Hematopoietic multipotent progenitor cell (in vitro differentiated cells): ENCODE data around the gene FTSJ1. TPM values are rescaled to one million over a fixed set of nuclear protein-coding genes. Genes with fewer than 3 reads are reported as not detected.
"Not testable (repeated sequence)": the region's sequence is repeated elsewhere in the genome, so short reads cannot be mapped to it uniquely, and the experiment has no call there.

Experiments used
- DNase-seq, 3 donors: peaks; one replicate each; pipeline ENCODE4 v3.0.0-alpha.2; 2011 to 2015; ENCODE audit warnings: low read depth in 2 of 3, low spot score in 2 of 3
- total RNA-seq: library from RNA; depleted of rRNA; stranded (reverse); fragments of >200 nt; gene quantifications from one replicate; pipeline ENCODE4 v1.2.3, GENCODE V29; 2012

Gene FTSJ1, protein sequence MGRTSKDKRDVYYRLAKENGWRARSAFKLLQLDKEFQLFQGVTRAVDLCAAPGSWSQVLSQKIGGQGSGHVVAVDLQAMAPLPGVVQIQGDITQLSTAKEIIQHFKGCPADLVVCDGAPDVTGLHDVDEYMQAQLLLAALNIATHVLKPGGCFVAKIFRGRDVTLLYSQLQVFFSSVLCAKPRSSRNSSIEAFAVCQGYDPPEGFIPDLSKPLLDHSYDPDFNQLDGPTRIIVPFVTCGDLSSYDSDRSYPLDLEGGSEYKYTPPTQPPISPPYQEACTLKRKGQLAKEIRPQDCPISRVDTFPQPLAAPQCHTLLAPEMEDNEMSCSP
- total RNA-seq, result 69.2 TPM

DNA sequence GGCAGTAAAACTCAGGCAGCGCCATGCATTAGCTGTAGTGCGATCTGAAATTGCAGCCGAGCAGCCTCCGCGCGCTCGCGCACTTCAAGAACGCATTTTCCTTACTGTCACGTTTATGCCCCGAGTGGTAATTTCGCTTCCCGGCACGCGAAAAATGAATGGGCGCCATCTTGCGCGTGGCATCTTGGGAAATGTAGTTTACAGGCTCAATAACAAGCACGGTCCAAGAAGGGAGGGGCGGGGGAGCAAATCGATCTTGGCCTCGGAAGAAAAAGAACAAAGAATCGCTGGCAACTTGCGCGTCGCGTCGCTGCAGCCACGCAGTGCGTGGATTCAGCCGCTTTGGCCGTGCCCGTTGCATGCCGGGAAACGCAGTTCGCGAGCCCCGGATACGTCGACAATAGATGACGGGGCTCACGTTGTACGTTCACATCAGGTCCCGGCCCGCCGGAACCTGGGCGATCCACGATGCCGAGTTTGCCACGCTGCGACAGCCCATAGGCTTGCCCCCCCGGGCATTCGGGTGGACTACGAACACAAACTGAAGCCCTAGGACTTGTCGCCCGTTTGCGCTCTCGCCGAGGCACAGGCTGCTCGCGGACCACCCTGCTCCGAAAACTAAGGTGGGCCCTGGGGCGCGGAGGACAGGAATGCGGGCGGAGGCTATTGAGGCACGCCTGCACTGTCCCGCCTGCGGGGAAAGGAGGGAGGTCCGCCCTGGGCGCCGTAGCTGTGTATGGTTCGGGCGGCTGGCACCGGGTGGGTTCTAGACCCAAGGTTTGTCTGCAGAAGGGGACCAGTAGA is at the start of gene FTSJ1:
TSS of gene FTSJ1 (plus strand) at position 426 of the 804 bp plus-strand sequence. CDS start 1,849 bp downstream, outside the sequence.
- DNase-seq, result peak; percentile 72 to 92 (median 88)

GRCh38 chrX:48427027-48427716 is 48.8 kb upstream of the FTSJ1 start:
- DNase-seq, result not testable (repeated sequence)

- not testable (repeated sequence) for DNase-seq
These were observed 46.4 kb upstream of the FTSJ1 start for GRCh38 chrX:48429606-48430005.

- not testable (repeated sequence) for DNase-seq
These were observed 45.8 kb upstream of the FTSJ1 start for GRCh38 chrX:48430166-48430565.

DNA sequence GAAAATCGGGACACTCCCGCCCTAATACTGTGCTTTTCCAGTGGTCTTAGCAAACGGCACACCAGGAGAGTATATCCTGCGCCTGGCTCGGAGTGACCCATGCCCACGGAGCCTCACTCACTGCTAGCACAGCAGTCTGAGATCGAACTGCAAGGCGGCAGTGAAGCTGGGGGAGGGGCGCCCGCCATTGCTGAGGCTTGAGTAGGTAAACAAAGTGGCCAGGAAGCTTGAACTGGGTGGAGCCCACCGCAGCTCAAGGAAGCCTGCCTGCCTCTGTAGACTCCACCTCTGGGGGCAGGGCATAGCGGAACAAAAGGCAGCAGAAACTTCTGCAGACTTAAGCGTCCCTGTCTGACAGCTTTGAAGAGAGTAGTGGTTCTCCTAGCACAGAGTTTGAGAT is 42.3 kb upstream of the FTSJ1 start:
- not testable (repeated sequence) for DNase-seq

DNA sequence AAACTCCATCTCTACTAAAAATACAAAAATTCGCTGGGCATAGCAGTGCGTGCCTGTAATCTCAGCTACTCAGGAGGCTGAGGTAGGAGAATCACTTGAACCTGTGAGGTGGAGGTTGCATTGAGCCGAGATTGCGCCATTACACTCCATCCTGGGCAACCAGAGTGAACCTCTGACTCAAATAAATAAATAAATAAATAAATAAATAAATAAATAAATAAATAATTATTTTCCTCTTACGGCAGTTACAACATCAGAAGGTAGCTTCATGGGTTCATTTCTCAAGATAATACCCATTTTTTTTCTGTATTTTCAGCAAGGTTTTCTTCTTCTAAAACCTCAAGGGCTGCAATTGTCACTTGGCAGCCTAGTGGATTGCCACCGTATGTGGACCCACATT is 28.8 kb upstream of the FTSJ1 start:
- not testable (repeated sequence) for DNase-seq

GRCh38 chrX:48450076-48450475 is 25.9 kb upstream of the FTSJ1 start:
- no peak for DNase-seq

DNA sequence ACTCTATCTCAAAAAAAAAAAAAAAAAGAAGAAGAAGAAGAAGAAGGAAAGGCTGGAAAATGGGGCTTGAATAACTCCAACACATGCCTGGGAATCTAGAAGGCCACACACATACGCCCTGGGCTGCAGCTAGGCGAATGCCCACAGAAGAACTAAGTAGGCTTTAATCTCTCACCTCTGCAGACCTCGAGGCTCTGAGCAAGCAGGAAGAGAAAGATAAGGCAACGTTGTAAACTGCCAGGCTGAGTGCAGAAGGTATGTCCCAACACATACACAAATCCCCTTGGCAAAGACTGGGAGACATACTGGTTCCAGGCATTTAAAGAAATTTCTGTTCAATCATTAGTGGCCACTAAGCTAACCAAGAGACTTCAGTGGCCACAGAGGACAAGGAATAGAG is 24.3 kb upstream of the FTSJ1 start:
- no peak for DNase-seq

DNA sequence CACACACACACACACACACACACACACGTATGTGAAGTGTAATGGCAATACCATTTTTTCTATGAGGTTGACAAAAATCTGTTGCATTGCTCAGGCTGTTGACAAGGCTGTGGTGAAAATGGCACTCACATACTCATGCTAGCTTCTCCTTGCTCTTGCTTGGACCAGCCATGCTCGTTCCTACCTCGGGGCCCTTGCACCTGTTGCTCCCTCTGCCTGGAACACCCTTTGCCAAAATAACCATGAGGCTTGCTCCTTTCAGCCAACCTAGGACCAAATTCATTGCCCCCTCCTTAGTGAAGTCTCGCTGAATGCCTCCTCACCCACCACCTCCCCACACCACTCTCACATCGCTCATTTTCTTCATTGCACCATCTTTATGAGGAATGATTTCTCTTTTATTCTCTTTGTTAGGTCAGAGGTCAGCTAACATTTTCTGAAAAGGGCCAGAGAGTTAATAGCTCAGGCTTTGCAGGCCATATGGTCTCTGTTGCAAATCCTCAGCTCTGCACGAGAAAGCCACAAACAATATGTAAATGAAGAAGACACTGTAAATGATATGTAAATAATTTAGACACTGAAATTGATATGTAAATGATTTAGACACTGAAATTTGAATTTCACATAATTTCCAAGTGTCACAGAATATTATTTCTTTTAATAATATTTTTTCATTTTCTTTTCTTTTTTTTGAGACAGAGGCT is 19.2 kb upstream of the FTSJ1 start:
- DNase-seq, result no peak

GRCh38 chrX:48458711-48459110 is 17.3 kb upstream of the FTSJ1 start:
- DNase-seq, result no peak

DNA sequence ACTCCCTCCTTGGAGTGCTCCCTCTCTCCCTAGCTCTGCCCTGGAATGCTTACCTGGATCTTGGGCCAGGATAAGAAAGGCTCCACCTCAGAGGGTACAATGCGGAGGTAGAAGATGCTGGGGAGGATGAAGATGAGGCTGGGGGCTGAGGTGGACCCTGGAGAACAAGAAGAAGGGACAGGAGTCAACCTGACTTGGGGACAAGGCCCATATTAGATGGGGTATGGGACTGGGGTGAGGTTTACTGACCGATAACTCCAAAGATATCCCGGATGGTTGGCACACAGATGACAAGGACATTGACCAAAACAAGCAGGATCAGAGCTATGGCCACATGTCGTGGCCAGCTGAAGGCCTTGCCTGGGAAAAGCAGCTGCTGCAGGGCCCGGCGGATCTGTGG is 16.5 kb upstream of the FTSJ1 start:
- DNase-seq, result no peak

GRCh38 chrX:48460031-48460430 is 16.0 kb upstream of the FTSJ1 start:
- DNase-seq, result no peak

DNA sequence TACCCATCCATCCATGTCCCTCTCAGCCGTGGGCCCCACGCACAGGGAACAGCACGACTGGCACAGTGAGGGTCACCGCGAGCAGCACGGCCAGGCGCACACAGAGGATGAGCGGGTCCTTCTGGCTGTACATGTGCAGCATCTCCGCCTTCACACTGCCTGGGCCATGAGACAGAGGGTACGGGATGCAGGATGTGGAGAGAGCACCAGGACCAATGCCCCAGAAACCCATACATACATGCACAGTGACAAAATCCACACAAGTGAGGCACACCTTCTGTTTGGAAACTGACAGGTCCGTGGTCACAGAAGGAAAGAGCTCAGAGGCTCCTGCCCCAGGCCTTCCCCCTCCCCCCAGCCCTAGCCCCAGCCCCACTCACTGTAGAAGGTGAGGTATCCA is 15.4 kb upstream of the FTSJ1 start:
- DNase-seq, result no peak

GRCh38 chrX:48461830-48462229 is 14.2 kb upstream of the FTSJ1 start:
- no peak for DNase-seq

GRCh38 chrX:48465336-48465933 is 10.6 kb upstream of the FTSJ1 start:
- no peak for DNase-seq

DNA sequence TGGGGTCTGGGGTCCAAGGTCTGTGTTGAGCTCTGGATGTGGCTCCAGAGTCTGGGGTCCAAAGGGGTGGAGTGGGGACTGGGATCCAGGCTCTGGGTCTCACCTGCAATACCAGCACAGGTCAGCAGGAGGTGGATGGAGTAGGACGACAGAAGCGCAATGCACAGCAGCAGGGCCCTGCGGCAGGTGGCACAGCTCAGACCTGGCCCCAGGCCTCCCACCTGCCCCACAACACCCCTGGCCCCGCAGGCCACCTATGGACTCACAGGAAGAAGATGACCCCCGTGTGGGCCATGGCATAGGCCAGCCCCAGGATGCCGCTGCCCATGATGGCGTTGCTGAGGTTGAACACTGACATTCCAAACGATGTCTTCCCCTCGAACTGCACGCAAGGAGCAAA is 9.3 kb upstream of the FTSJ1 start:
- no peak for DNase-seq

- DNase-seq, result no peak
These were observed 8.7 kb upstream of the FTSJ1 start for GRCh38 chrX:48467281-48467761.

- DNase-seq, result peak in 1 of 3 donors; percentile 31
These were observed 7.7 kb upstream of the FTSJ1 start for GRCh38 chrX:48468247-48468671.

- DNase-seq, result peak in 2 of 3 donors; percentile 43 to 48
These were observed 7.0 kb upstream of the FTSJ1 start for GRCh38 chrX:48468693-48469691.
